HEK293 (cell line): ENCODE results near the gene RAB22A.

Experiments used
- FEZF1 ChIP-seq: fragments of 450-650 bp; formaldehyde crosslinking; IDR thresholded peaks from 2 replicates; pipeline ENCODE4 v1.5.1; 2016; ENCODE audit warnings: missing biosample characterization, missing genetic modification characterization
- GLIS1 ChIP-seq: fragments of 450-650 bp; formaldehyde crosslinking; IDR thresholded peaks from 2 replicates; pipeline ENCODE4 v1.5.1; 2016; ENCODE audit warnings: missing biosample characterization, missing genetic modification characterization
- PATZ1 ChIP-seq: fragments of 450-650 bp; formaldehyde crosslinking; IDR thresholded peaks from 2 replicates; pipeline ENCODE4 v1.5.1; 2016; ENCODE audit warnings: missing biosample characterization, missing genetic modification characterization
- ZBTB21 ChIP-seq: fragments of 450-650 bp; formaldehyde crosslinking; IDR thresholded peaks from 2 replicates; pipeline ENCODE4 v1.5.1; 2017; ENCODE audit warnings: missing biosample characterization, missing genetic modification characterization
- ZNF670 ChIP-seq: fragments of 450-650 bp; formaldehyde crosslinking; IDR thresholded peaks from 2 replicates; pipeline ENCODE4 v1.5.1; 2016; ENCODE audit warnings: missing biosample characterization, missing genetic modification characterization, low read depth
- TF ChIP-seq, protein P1 (sequence below): fragments of 450-650 bp; formaldehyde crosslinking; IDR thresholded peaks from 2 replicates; pipeline ENCODE4 v1.5.1; 2016; ENCODE audit warnings: missing biosample characterization, missing genetic modification characterization, borderline replicate concordance

- TF ChIP-seq ZBTB21 (tag by site-specific recombination), result no peak
- TF ChIP-seq ZNF670 (tag by site-specific recombination), result no peak
- TF ChIP-seq FEZF1 (tag by site-specific recombination), result no peak
- TF ChIP-seq GLIS1, result no peak
- TF ChIP-seq PATZ1 (tag by site-specific recombination), result no peak
- TF ChIP-seq, protein P1, sequence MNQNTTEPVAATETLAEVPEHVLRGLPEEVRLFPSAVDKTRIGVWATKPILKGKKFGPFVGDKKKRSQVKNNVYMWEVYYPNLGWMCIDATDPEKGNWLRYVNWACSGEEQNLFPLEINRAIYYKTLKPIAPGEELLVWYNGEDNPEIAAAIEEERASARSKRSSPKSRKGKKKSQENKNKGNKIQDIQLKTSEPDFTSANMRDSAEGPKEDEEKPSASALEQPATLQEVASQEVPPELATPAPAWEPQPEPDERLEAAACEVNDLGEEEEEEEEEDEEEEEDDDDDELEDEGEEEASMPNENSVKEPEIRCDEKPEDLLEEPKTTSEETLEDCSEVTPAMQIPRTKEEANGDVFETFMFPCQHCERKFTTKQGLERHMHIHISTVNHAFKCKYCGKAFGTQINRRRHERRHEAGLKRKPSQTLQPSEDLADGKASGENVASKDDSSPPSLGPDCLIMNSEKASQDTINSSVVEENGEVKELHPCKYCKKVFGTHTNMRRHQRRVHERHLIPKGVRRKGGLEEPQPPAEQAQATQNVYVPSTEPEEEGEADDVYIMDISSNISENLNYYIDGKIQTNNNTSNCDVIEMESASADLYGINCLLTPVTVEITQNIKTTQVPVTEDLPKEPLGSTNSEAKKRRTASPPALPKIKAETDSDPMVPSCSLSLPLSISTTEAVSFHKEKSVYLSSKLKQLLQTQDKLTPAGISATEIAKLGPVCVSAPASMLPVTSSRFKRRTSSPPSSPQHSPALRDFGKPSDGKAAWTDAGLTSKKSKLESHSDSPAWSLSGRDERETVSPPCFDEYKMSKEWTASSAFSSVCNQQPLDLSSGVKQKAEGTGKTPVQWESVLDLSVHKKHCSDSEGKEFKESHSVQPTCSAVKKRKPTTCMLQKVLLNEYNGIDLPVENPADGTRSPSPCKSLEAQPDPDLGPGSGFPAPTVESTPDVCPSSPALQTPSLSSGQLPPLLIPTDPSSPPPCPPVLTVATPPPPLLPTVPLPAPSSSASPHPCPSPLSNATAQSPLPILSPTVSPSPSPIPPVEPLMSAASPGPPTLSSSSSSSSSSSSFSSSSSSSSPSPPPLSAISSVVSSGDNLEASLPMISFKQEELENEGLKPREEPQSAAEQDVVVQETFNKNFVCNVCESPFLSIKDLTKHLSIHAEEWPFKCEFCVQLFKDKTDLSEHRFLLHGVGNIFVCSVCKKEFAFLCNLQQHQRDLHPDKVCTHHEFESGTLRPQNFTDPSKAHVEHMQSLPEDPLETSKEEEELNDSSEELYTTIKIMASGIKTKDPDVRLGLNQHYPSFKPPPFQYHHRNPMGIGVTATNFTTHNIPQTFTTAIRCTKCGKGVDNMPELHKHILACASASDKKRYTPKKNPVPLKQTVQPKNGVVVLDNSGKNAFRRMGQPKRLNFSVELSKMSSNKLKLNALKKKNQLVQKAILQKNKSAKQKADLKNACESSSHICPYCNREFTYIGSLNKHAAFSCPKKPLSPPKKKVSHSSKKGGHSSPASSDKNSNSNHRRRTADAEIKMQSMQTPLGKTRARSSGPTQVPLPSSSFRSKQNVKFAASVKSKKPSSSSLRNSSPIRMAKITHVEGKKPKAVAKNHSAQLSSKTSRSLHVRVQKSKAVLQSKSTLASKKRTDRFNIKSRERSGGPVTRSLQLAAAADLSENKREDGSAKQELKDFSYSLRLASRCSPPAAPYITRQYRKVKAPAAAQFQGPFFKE (tag by site-specific recombination), result no peak
Measured at GRCh38 chr20:58408603-58409246, 99.2 kb downstream of the RAB22A start.
